Measurements from ENCODE around the gene SHH. TPM values are rescaled to one million over a fixed set of nuclear protein-coding genes. Genes with fewer than 3 reads are reported as not detected.

The SHH gene
- total and polyA plus RNA-seq, 11 donors = not detected

GRCh38 chr7:155789001-155789725 is 23.1 kb downstream of the SHH start:
- Histone ChIP-seq H3K9me3 (no peaks in the 10 kb centered on the region), H3K4me1 (peaks cover 0 to 14% (median 1%) of the 10 kb centered on the region in 12 donors), H3K36me3 (peaks cover 0 to 3% (median 0%) of the 10 kb centered on the region in 9 donors), H3K27me3 (peaks cover 0 to 15% (median 0%) of the 10 kb centered on the region in 9 donors), H3K27ac (no peak overlapping the region), H3K4me3 (no peak overlapping the region)
- DNase-seq (peak in 1 of 5 donors; percentile 52), ATAC-seq (no peak)
- no peak for TF ChIP-seq CTCF (IDR thresholded peaks at IDR 0.05)
- TF ChIP-seq POLR2A (IDR thresholded peaks at IDR 0.05) = no peak
- intact Hi-C loops (cut with DNase I) = no loop called here
- WGBS, 4 donors = 87 to 94% (median 89%) methylated on average over 23 to 29 of the region's 29 CpGs

GRCh38 chr7:155788616-155789000 is 23.7 kb downstream of the SHH start:
- intact Hi-C loops (cut with DNase I) = no loop called here
- Histone ChIP-seq H3K9me3 (no peaks in the 10 kb centered on the region), H3K4me3 (no peak overlapping the region), H3K4me1 (peaks cover 0 to 14% (median 1%) of the 10 kb centered on the region in 12 donors), H3K27me3 (peaks cover 0 to 15% (median 0%) of the 10 kb centered on the region in 9 donors), H3K36me3 (peaks cover 0 to 8% (median 0%) of the 10 kb centered on the region in 9 donors), H3K27ac (no peak overlapping the region)
- TF ChIP-seq CTCF (IDR thresholded peaks at IDR 0.05) (no peak), POLR2A (IDR thresholded peaks at IDR 0.05) (no peak)
- WGBS, 4 donors = 84 to 89% (median 87%) methylated on average over 20 to 22 of the region's 22 CpGs
- no peak for ATAC-seq
- DNase-seq = peak in 1 of 5 donors; percentile 49

- ATAC-seq = peak in 3 of 4 donors; percentile 35 to 67 (median 40)
Observed at GRCh38 chr7:155787171-155787851, 25.0 kb downstream of the SHH start.

More at GRCh38 chr7:155787171-155787851, 25.0 kb downstream of the SHH start:
- 2 to 5% (median 4%) methylated on average over 20 to 68 of the region's 68 CpGs for WGBS, 4 donors
- TF ChIP-seq CTCF (IDR thresholded peaks at IDR 0.05) (no peak), POLR2A (IDR thresholded peaks at IDR 0.05) (no peak)
- Histone ChIP-seq H3K4me3 (peak overlapping the region in 11 of 12 donors; percentile 7 to 61 (median 47)), H3K9me3 (no peaks in the 10 kb centered on the region), H3K27me3 (peaks cover 0 to 15% (median 0%) of the 10 kb centered on the region in 9 donors), H3K27ac (no peak overlapping the region), H3K4me1 (peaks cover 0 to 14% (median 1%) of the 10 kb centered on the region in 12 donors), H3K36me3 (peaks cover 0 to 20% (median 10%) of the 10 kb centered on the region in 9 donors)
- DNase-seq = peak in 1 of 5 donors; percentile 54
- intact Hi-C loops (cut with DNase I) = no loop called here
